ENCODE results near the gene SIRPA.

The SIRPA gene

GRCh38 chr20:1890469-1891262 lies 4.5 kb upstream of the SIRPA start:
- no peak for DNase-seq (ENCODE audit: low spot score)
- ChIA-PET CTCF (interaction anchor here (0.6 kb wide), 1 partner anchor 108 kb away, joined by 4 read pairs; no protein-coding TSS in a partner anchor), POLR2A (ENCODE audit: low non-redundant PET) (no interaction called here)
- H3K27ac ChIP-seq: peak overlapping the region; percentile 29
- TF ChIP-seq, protein P1, sequence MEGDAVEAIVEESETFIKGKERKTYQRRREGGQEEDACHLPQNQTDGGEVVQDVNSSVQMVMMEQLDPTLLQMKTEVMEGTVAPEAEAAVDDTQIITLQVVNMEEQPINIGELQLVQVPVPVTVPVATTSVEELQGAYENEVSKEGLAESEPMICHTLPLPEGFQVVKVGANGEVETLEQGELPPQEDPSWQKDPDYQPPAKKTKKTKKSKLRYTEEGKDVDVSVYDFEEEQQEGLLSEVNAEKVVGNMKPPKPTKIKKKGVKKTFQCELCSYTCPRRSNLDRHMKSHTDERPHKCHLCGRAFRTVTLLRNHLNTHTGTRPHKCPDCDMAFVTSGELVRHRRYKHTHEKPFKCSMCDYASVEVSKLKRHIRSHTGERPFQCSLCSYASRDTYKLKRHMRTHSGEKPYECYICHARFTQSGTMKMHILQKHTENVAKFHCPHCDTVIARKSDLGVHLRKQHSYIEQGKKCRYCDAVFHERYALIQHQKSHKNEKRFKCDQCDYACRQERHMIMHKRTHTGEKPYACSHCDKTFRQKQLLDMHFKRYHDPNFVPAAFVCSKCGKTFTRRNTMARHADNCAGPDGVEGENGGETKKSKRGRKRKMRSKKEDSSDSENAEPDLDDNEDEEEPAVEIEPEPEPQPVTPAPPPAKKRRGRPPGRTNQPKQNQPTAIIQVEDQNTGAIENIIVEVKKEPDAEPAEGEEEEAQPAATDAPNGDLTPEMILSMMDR (conservative IDR thresholded peaks at IDR 0.05; ENCODE audit: low read depth): no peak

DNA sequence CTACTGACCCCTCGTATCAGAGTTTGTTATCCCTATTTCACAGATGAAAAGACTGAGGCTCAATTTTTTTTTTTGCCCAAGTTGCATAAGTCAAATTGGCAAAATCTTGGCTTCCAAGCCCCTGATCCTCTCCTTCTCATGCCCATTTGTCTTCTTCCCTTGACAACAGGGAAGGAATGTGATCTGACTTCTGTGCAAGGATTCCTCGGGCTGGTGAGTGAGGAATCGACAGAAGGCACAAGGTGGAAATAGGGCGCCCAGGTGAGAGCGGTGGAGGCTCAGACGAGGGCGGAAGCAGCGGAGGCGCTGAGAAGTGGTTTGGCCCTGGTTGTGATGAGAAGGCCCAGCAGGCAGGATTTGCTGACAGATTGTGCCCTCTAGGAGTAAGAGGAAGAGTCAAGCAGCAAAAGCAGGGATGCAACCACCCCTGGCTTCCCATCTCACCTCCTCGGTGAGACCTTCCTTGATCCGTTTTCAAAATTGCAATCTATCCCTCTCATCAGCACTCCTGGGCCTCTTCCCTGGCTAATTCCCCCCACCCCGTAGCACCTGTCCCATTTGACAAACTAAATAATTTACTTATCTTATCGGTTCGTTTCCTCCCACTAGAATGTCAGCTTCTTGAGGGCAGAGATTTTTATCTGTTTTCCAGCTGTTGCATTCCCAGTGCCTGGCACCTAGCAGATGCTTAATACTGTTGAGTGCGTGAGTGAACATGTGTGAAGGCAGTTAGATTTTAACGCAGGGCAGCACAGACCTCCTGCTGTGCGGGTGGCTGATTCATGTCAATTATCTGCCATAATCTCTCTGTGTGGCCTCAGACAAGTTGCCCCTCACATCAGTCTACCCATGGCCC lies 3.7 kb upstream of the SIRPA start:
- ChIA-PET POLR2A (ENCODE audit: low non-redundant PET) (no interaction called here), CTCF (no interaction called here)
- no peak for DNase-seq (ENCODE audit: low spot score)
- TF ChIP-seq, protein P1 (conservative IDR thresholded peaks at IDR 0.05; ENCODE audit: low read depth): no peak
- H3K27ac ChIP-seq: peak overlapping the region; percentile 16

- TF ChIP-seq, protein P1 (conservative IDR thresholded peaks at IDR 0.05; ENCODE audit: low read depth): no peak
- H3K27ac ChIP-seq: peak overlapping the region; percentile 16
- POLR2A ChIA-PET (ENCODE audit: low non-redundant PET): no interaction called here
- CTCF ChIA-PET: no interaction called here
- DNase-seq (ENCODE audit: low spot score): no peak
Observed at GRCh38 chr20:1892119-1892385, 3.2 kb upstream of the SIRPA start.

- POLR2A ChIA-PET (ENCODE audit: low non-redundant PET): no interaction called here
- CTCF ChIA-PET: interaction anchor here (1.0 kb wide), 1 partner anchor 117 kb away, joined by 3 read pairs; no protein-coding TSS in a partner anchor
- TF ChIP-seq, protein P1 (conservative IDR thresholded peaks at IDR 0.05; ENCODE audit: low read depth): no peak
- no peak for DNase-seq (ENCODE audit: low spot score)
- H3K27ac ChIP-seq: peak overlapping the region; percentile 86
Observed at GRCh38 chr20:1893721-1894470, 1.3 kb upstream of the SIRPA start.

DNA sequence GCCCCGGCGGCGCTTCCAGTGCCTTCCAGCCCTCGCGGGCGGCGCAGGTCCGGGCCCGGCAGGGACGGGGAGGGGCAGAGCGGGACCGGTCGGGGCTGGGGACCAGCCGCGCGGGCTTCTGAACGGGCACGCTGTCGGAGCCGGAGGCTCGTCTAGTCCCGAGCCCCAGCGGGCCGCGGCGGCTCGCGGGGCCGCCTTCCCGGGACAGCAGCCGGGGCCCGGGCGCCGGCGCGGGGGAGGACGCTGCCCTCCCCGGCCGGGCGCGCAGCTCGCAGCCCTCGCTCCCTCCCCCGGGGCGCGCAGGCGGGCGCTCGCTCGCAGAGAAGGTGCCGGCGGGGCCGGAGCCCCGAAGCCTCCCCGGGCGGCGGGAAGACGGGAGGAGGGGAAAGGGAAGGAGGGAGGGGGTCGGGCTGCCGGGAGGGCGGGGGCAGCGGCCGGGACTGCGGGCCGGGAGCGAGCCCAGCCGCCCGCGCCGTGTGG lies 696 bp upstream of the SIRPA start:
- CTCF ChIA-PET: no interaction called here
- TF ChIP-seq, protein P1 (conservative IDR thresholded peaks at IDR 0.05; ENCODE audit: low read depth): no peak
- POLR2A ChIA-PET (ENCODE audit: low non-redundant PET): no interaction called here
- H3K27ac ChIP-seq: peak overlapping the region; percentile 86
- DNase-seq (ENCODE audit: low spot score): peak; percentile 72

Data from RWPE1 (cell line).